NCI-H1417 treated with DMSO at 0.1 percent for 48 hours (cell line): ENCODE measurements around the gene POU2F2.

ENCODE experiments used
- DNase-seq: peaks from one replicate; lab custom pipeline; 2025; lab: John Stamatoyannopoulos, UW

POU2F2 gene

DNA sequence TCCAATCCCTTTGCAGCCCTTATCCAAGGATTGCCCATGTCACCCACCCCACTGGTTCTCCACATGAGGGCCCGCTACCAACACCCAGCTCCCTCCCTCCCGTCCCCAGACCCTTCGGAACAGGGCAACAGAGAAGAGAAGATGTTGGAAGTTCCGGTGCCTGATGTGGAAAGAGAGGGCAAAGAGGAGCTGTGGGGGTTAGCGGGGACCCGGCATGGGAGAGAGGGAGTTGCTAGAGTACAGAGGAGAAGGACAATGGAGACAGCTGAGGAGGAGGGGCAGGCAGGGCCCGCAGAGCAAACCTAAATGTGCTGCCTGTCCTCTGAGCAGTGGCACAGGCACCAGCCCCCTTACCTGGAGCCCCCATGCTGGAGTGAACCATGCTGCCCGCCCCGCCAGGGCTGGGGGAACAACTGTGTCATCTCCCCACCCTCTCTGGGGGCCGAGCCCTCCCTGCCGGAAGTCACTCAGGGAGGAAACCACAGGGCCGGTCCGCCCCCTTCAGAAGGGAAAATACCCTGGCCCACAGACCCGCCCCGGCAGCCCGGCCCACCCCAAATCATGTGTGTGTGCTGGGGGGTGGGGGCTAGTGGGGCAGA lies at the start of gene POU2F2:
POU2F2 (minus strand) TSS at position 417 of the 599 bp plus-strand sequence; CDS start at position 382, 35 bp downstream.
- DNase-seq: no peak

DNA sequence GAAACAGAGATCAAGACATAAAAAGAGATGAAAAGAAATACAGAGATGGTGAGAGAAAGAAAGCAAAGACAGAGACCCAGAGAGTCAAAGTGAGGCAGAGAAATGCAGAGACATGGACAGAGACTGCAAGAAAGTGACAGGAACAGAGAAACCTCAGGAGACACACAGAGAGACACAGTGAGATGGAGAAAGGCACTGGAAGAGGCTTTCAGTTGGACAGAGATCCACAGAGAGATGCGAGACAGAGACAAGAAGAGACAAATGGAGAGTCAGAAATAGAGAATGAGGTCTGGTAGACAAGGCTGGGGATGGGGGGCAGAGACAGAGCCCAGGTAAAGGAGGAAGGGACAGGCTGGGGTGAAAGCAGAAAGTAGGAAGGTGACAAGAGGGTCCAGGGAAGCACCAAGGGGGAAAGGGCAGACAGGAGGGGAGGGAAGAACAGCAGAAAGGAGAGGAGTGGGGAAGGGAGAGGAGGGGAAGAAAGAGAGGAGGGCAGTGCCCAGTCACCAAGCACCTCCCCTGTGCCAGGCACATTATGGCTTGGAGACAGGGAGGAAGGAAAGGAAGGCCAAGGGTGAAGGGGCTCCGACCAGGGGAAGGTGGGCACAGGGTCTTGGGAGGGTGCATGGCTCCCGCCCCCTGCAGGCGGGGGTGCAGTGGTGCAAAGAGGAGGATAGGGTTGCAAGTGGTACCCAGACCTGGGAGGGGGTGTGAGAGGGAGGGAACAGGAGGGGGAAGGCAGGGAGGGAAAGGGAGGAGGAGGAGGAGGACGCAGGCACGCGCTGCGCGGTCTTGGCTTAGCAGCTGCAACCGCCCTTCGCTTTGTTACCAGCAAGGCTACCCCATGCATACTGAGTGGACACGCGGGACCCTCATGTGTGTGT lies 46.8 kb upstream of the POU2F2 start:
- no peak for DNase-seq

- no peak for DNase-seq
These were observed 45.4 kb upstream of the POU2F2 start for GRCh38 chr19:42177686-42178019.

DNA sequence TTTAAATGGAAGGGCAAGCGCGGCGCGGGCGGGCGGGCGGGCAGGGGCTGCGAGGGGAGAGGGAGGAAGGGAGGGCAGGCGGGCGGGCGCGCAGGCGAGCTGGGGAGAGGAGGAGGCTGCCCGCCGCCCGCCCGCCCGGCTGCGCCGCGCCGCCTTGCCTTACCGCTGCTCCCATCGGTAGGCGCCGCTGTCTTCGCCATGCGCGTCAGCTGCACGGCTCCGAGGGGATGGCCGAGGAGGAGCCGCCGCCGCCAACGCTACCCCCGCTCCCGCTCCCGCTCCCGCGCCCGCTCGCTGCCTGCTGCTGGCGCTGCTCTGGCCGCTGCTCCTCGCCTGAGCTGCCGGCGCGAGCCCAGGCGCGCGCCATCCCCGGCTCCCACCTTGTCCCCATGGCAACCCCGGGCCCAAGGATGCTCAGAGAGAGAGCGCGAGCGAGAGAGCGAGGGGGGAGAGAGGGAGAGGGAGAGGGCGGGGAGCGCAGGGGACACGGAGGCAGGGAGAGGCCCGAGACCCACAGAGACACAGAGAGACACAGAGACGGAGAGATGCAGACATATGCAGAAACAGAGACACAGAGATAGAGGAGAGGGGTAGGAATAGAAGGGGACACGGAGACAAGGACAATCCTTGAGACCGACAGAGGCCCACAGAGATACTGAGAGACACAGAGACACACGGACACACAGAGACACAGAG lies 44.9 kb upstream of the POU2F2 start:
- DNase-seq: peak; percentile 60

- no peak for DNase-seq
These were observed 44.4 kb upstream of the POU2F2 start for GRCh38 chr19:42176649-42176989.

DNA sequence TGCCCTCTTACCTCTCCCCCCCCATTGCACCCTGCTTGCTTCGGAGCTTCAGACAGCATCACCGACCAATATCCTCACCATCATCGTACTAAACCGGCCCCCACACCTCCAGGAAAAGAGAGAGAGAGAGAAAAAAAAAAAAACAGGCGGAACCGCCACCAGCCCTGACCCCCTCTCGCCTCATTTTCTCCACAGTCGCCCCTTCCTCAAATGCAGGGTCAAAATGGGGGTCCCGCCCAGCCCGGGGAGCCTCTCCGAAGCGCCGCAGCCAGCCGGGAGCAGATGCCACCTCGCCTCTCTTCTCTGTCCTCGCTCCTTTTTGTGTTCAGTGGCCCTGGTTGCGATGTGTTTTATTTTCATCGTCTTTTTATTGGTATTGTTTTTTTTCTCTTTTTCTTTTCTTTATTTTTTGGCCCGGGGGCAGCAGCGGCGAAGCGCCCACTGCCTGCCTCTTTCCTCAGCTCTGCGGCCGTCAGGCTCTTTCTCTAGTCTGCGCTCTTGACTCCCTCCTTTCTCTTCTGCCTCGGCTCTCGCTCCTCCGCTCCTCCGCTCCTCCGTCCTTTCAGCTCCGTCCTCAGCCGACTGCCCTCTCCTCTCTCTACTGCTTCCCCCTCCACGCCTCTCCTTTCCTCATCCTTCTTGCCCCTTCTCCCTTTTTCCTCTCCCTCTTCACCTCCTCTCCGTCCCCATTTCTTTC lies 43.9 kb upstream of the POU2F2 start:
- no peak for DNase-seq

- no peak for DNase-seq
These were observed 42.9 kb upstream of the POU2F2 start for GRCh38 chr19:42174958-42175734.

DNA sequence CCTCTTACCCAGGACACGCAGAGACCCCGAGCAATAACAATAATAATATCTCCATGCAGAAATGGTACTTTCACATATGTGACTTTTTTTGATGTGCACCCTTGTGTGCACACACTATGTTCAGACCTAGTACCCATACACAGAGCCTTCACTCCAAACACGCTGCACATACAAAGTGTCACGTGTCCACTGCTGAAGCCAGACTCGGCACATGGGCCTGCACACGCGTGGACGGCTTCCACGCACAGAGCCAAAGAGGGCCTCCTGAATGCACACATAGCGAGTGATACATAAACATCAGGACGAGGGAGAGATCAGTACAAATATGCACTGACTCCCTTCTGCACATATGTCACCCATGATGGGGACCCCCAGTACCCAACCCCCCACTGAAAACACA lies 41.9 kb upstream of the POU2F2 start:
- DNase-seq: no peak

GRCh38 chr19:42173695-42174094 lies 41.4 kb upstream of the POU2F2 start:
- DNase-seq: no peak

DNA sequence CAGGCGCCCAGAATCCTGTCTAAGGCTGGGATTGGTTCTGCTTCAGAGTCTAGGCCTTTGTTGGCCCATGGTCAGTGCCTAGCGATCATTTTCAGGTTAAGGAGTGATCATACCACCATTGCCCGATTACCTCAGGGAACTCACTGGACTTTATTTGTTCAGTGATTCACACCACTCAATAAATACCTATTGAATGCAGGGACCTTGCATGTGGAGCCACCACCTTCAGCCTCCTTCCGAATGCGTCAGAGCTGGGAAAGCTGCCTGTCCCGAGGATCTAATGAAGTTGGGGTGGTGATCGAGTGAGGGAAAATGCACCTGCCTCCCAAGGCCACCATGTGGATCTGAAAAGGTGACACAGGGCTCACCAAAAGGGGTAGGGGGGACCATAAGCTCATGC lies 40.0 kb upstream of the POU2F2 start:
- no peak for DNase-seq

- no peak for DNase-seq
These were observed 38.5 kb upstream of the POU2F2 start for GRCh38 chr19:42170715-42171114.

- DNase-seq: no peak
These were observed 37.5 kb upstream of the POU2F2 start for GRCh38 chr19:42169486-42170413.

GRCh38 chr19:42168206-42168605 lies 36.0 kb upstream of the POU2F2 start:
- DNase-seq: no peak

- DNase-seq: no peak
These were observed 34.1 kb upstream of the POU2F2 start for GRCh38 chr19:42166316-42166715.

- no peak for DNase-seq
These were observed 32.9 kb upstream of the POU2F2 start for GRCh38 chr19:42165146-42165545.

DNA sequence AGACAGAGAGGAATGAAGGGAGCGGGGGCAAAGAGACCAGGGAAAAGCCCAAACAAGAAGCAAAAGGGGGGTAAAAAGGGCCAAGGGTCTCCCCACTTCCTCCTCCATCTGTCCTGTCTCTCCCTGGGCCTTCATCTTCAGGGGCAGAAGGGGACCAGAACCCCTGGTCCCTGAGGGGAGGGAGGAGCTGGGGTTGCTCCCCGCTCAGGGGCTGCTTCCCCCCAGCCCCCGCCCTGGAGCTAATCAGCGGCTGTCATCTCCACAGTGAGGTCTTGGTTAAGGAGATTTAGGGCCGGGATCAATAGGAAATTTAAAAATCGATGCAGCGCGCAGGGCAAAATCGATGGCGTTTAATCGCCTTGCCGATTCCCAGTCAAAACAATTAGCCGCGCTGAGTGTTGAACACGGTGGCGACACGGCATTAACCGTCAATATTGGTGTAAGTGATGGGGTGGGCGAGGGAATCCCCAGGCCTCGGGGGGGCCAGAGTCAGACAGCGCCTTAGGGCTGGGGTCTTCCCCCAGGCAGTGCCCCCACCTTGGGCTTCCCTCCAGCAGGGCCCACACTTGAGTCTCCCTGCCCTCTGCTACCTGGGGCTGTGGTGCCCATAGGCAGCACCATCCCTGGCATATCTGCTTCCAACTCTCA lies 29.5 kb upstream of the POU2F2 start:
- no peak for DNase-seq

GRCh38 chr19:42159942-42160341 lies 27.7 kb upstream of the POU2F2 start:
- DNase-seq: no peak

- no peak for DNase-seq
These were observed 26.7 kb upstream of the POU2F2 start for GRCh38 chr19:42158926-42159325.

DNA sequence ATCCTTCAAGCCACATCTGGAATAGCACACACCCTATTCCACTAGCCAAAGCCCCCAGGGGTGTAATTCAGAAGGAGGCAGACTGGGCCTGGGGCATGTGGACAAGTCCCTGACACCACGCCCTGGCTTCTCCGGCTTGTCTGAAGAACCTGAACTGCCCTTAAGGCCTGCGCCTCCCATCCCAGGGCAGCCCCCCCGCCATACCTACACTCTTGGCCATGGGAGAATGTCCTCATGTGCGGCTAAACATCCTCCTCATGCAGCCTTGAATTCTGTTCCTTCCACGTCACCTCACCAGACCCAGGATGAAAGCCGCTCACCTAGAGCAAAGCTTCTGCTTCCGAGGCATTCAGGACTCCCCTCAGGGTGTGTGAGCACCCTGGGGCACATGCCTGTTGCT lies 24.3 kb upstream of the POU2F2 start:
- DNase-seq: no peak

GRCh38 chr19:42155796-42156195 lies 23.6 kb upstream of the POU2F2 start:
- no peak for DNase-seq
